ENCODE results near the gene SERPINB12.

SERPINB12 gene

DNA sequence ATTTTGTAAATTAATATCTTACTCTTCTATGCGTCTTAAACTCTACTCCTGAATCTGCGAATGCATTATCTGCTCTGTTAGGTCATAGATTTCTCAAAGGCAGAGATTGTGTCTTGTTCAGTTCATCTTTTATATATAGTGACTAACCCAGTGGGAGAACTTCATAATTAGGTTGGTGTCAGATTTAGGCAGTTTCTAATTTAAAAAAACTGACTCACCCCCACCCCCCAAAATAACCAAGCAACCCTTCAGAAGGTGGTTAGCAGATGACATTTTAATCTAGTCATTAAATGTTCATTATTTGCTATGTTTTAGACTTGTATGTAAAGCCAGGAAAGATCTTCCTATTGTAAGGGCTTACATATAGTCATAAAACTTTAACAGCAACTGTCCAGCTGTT is 10.4 kb downstream of the SERPINB12 start:
- no peak for DNase-seq

GRCh38 chr18:63553081-63553480 is 10.9 kb downstream of the SERPINB12 start:
- DNase-seq = no peak

GRCh38 chr18:63559567-63560491 is 17.7 kb downstream of the SERPINB12 start:
- no peak for DNase-seq

GRCh38 chr18:63562284-63562683 is 20.1 kb downstream of the SERPINB12 start:
- DNase-seq = no peak

GRCh38 chr18:63564021-63564420 is 21.9 kb downstream of the SERPINB12 start:
- no peak for DNase-seq

DNA sequence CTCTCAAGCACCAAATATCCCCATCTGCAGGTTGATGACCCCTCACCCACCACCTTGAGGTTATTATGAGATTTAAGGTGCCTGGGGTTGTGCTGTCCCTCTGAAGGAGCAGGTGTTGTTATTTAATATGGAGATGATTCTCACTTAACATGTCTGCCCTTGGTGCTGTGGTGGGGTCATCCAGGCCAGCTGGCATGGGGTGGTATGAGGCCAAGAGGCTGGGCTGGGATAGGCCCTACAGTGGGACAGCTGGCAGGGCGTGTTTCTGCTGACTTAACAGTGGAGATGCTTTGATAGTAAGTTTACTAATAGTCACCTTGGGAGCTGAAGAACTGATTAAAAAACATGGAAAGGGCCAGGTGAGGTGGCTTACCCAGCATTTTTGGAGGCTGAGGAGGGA is 22.4 kb downstream of the SERPINB12 start:
- DNase-seq = no peak

- no peak for DNase-seq
These were observed 25.1 kb downstream of the SERPINB12 start for GRCh38 chr18:63567276-63567675.

DNA sequence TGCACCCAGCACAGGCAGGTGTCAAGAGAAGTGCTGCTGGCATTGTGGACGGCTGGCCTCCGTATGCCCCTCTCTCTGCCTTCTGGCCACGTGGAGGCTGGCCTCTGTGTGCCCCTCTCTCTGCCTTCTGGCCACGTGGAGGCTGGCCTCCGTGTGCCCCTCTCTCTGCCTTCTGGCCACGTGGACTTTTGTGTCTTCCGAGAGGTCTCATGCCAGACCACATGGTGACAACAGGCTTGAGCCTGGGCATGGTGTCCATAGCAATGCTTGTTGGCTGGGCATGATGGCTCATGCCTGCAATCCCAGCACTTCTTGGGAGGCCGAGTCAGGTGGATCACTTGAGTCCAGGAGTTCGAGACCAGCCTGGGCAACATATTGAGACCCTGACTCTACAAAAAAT is 25.7 kb downstream of the SERPINB12 start:
- no peak for DNase-seq

- DNase-seq = no peak
These were observed 28.6 kb downstream of the SERPINB12 start for GRCh38 chr18:63570721-63571120.

- no peak for DNase-seq
These were observed 33.5 kb downstream of the SERPINB12 start for GRCh38 chr18:63575681-63576080.

DNA sequence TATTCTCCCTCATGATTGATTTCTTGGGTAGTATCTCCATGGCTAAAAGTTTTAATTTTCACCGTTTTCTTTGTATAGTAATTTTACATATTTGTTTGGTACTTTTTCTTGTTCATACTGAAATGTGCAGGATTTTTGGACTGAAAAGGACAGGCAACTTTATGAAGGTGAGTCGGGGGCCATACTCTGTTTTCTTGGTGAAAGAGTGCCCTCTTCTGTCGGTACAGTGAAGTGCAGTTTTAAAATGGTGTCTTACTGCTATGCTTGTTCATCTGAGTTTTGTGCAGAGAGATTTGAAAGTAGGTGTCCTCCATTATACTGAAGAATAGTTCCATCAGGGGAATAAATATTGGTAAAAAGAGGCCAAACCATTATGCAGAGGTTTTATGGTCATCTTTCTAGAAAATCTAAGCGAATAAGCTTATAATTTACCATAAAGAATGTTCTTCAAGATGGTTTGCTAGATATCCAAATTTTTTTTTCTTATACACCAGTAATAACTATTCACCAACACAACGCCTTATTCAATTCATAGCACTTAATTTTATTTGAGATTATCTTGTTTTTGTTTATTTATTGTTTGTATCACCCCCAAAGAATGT is 36.3 kb downstream of the SERPINB12 start:
- DNase-seq = no peak

DNA sequence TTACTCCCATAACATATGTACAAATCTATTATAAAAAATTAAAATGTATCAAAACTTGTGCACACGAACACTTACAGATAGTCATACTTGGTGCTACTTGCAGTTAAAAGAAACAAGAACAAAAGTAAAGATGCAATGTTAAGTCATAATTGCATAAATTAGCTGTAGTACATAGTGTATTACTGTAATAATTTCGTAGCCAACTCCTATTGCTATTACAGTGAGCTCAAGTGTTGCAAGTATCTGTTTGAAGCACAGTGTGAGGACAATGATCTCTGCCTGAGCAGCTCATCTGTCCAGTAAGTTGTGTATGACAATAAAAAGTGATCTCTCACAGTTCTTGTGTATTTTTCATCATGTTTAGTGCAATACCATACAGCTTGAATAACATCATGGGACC is 37.4 kb downstream of the SERPINB12 start:
- DNase-seq = no peak

GRCh38 chr18:63585988-63586387 is 43.8 kb downstream of the SERPINB12 start:
- DNase-seq = no peak

GRCh38 chr18:63586431-63586830 is 44.3 kb downstream of the SERPINB12 start:
- DNase-seq = no peak

- DNase-seq = no peak
These were observed 44.8 kb downstream of the SERPINB12 start, which contains the start of gene SERPINB13 for GRCh38 chr18:63586966-63587365. TSS of gene SERPINB13 (plus strand) at chr18:63587343. CDS start at chr18:63588668, 1,325 bp downstream.

GRCh38 chr18:63588909-63589308 is 46.7 kb downstream of the SERPINB12 start:
- DNase-seq = no peak

DNA sequence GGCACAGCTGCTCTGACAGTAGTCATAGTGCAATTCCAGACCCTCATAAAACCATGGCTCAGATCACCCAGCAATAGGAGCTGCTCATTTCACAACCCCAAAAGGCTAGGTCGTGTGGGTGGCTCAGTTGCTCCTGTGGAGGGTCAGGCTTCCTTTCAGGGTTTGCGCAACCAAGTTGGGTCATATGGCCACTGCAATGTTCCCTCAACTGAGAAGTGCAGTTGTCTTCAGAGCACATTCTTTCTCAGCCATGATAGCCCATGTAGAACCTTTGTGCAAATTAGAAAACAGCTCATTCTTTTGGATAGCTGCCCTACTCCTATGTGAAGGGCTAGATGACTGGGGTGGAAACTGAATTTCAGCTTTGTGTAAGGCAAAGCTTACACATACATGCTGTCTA is 48.2 kb downstream of the SERPINB12 start:
- DNase-seq = no peak

GRCh38 chr18:63590966-63591695 is 49.0 kb downstream of the SERPINB12 start:
- DNase-seq = no peak

DNA sequence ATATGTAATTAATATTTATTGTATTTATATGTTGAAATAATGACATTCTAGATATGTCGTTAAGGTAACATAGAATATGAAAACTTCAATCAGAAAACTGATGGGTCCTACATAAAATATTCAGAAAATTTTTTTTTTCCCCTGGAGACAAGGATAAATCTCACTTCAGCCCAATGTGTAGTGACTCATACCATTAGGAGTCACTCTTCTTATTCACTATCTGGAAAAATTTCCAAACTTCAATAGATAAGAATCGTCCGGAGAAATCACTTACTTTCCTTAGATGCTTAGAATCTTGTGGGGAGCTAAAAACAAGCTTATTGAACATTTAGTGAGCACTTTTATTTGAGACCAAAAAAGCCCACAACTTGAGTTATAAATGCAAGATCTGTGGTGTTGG is 49.6 kb downstream of the SERPINB12 start:
- no peak for DNase-seq

DNA sequence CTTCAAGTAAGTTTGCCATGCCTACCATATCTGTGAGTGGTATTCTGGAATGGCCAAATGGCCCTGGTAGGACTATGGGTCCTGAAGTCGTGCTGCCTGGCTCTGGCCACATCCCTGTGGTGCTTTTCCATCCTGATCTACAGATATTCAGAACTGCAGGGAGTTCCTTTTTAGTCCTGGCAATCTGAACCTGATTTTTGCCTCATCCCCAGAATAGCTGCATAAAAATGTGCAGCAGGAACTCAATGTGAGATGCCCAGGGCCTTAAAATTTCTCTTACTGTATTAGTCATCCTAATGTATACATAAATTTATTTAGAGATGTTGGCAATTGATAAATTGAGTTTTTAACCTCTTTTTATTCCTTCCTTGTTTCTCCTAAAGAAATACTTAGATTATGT is 50.3 kb downstream of the SERPINB12 start:
- no peak for DNase-seq

DNA sequence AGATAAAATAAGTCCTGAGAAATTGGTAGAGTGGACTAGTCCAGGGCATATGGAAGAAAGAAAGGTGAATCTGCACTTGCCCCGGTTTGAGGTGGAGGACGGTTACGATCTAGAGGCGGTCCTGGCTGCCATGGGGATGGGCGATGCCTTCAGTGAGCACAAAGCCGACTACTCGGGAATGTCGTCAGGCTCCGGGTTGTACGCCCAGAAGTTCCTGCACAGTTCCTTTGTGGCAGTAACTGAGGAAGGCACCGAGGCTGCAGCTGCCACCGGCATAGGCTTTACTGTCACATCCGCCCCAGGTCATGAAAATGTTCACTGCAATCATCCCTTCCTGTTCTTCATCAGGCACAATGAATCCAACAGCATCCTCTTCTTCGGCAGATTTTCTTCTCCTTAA is 54.8 kb downstream of the SERPINB12 start:
- DNase-seq = no peak

DNA sequence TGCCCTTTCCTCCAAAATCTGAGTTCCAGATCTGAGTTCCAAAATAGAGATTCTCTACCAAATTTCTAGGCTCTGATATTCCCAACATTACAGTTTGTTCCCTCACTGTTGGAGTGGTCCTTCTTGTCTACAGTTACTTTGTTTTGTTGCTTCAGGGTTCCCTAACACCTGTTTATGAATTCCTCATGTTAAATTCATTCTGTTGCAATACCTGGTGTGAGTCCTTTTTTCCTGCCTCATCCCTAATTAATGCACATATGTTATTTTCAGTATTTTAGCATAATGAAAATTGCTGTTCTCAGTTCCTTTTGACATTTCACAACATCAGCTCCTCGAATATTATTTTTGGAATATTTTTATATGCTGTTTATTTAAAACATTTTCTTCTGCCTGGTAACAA is 61.2 kb downstream of the SERPINB12 start:
- no peak for DNase-seq

GRCh38 chr18:63603772-63604171 is 61.6 kb downstream of the SERPINB12 start:
- no peak for DNase-seq
